ENCODE results near the gene MACROD2.

Gene MACROD2

DNA sequence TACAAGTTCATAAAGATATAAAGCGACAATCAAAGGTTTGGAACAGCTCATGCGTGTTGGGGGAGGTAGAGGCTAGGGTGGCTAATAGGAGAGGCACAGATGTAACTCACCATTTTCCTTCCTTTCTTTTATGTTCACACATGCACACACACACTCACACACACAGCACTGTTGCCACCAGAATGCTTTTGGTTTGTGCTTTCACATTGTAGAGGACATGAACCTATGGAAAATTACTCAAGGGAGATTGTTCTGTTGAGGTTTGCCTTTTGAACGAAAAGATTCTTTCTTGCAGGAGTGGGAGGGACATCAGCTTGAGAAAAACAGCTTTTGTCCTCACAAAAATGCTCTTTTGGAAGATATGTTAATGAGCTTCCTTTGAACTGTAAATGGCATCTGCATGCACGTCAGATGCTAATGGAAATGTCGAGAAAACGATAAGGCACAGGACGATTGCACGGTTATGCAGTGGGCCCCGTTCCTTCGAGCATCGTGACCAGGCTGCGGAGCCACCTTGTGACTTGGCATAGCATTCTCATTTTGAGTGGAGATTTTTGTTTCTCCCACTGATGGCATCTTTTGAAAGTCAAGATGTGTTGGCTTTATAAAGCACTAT lies 1853.8 kb downstream of the MACROD2 start:
- DNase-seq (ENCODE audit: low read depth in 2 of 2) = no peak

DNA sequence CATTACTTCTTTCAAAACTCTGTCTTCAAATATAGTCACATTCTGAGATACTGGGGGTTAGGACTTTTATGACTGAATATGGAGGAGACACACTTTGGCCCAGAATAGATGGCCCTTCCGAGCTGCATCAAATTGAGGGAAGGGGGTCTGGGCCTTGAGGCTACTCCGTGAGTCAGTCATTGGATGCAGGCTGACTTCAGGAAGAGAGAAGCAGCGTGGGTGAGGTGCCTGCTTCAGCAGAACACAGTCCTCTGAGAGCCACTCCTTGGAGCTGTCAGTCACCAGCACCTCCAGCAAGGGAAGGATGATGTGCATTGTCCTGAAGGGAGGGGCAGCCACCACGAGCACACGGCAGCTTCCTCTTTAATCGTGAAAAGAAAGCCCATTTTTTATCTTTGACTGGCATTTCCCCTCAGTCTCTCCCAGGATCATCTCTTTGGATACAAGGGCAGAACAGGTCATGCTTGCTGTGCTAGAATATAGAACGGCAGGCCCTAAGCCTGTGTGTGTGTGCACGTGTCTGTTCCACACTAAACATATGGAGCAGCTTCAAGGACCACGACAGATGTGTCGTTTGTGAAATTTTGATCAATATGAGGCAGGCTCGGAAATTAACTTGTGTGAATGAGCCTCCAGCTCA lies 1856.4 kb downstream of the MACROD2 start:
- no peak for DNase-seq (ENCODE audit: low read depth in 2 of 2)

DNA sequence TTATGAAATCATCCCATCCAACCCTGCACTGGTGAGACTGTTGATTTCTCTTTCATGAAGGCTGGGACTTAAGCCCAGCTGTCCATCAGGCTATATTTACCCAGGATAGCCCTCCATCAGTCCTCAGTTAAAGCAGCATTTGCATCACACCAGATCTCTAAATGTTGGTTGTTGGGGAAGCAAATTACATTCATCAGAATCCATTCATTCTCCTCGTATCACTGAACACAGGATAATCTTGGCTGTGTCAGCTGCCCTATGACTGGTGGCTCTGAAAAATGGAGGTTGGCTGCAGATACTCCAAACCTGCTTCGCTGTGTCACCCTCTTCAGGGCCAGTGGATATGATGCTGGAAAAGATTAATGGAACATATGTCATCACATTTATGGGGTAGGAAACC lies 1859.6 kb downstream of the MACROD2 start:
- no peak for DNase-seq (ENCODE audit: low read depth in 2 of 2)

DNA sequence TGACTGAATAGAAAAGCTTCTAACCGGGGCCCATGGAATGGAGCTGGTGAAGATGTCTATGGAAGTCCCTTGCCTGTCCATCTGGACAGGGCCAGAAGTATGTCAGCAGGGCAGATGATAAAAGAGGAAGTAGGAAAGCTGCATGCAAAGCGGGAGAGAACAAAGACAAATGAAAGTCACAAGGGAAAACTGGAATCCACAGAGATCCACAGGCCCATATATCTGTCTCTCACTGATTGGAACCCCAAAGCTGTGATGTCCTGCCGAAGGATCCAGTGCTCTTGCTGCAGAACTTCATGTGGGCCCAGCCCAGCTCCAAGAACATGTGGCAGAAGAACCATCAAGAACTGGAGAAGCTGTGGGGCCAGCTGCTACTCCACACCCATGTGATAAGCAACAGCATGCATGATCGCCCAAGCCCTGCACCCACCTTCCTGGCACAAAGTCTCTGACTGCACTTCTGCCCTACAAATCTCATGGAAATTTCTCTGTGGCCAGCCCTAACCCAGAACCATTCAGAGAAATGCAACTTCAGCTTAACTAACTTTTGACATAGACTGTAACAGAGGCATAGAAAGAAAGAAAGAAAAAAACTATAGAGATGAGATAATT lies 1862.0 kb downstream of the MACROD2 start:
- DNase-seq (ENCODE audit: low read depth in 2 of 2) = no peak

DNA sequence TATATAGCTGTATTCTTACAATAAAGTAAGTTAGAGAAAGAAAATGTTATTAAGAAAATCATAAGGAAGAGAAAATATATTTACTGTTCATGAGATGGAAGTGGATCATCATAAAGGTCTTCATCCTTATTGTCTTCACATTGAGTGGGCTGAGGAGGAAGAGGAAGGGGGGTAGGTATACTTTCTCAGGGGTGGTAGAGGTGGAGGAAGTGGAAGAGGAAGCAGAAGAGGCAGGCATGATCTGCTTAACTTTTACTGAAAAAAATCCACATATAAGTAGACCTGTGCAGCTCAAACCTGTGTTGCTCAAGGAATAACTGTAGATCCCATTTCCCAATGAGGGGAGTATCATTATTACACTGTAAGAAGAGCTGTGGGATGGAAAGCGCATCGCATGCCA lies 1863.7 kb downstream of the MACROD2 start:
- DNase-seq (ENCODE audit: low read depth in 2 of 2) = no peak

DNA sequence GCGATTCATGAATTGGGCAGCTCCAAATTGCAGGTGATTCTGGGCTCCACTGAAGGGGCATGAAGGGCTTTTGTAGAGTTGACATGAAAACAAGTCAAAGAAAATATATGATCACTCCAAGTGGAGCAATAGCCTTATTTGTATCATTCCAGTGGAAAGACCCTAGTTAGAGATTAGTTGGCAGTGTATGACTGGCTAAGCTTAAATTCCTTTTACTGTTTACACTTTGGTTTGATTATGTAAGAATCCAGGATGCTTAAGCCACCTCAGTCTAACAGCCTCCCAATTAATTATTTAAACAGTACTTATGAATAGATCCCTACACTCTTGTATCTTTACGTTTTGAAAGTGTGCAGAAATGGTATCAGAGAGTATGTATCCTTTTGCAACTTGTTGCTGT lies 1865.5 kb downstream of the MACROD2 start:
- DNase-seq (ENCODE audit: low read depth in 2 of 2) = no peak

DNA sequence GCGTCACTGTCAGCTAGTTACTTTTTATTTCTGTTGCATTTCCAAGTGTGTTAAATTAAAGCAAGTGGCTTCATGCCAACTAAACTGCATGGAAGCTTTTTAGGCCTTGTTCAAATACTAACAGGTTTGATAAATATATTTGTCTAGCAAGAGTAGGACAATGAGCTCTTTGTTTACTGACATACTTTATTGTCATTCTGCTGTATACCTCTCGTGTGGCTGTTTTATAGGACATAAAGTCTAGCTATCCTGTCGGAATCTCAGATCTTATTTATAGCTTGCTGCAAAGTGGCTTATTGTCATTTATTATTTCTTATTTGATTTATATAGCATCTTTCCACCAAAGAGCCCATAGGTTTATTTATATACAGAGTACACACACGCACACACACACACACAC lies 1866.9 kb downstream of the MACROD2 start:
- DNase-seq (ENCODE audit: low read depth in 2 of 2) = no peak

DNA sequence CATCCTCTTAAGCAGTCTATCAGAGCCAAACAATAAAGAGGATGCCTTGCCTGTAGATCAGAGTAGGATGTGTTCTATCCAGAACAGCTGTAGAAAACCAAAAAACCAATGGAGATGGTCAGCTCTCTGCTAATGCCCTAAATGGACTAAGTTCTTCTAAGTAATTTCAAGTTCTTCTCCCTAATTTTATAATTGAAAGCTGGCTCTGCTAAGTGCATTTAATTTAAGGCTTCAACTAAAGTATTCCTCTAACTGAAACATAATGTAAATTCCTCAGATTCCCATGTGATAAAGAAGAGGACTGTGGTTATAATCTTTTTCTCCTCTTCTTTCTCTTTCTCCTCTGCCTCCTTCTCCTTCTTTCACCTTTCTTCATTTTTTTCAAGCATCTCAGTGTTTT lies 1868.4 kb downstream of the MACROD2 start:
- no peak for DNase-seq (ENCODE audit: low read depth in 2 of 2)

DNA sequence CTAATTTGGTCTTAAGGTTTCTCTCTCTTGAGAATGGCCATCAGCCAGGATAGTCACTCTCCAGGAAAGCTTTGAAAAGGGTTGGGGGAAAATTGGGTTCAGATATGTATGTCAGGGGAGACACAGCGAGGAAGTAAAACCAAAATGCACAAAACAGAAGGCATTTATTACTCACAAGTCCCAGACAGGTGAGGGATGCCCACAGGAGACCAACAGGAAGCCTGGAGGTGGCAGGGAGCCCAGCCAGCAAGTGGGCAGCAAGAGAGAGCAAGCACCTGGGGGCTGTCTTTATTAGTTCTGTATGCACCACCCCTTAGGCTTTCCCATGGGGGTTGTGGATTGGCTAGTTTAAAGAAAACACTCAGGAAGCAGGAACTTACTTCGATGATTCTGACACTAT lies 1870.2 kb downstream of the MACROD2 start:
- DNase-seq (ENCODE audit: low read depth in 2 of 2) = no peak

DNA sequence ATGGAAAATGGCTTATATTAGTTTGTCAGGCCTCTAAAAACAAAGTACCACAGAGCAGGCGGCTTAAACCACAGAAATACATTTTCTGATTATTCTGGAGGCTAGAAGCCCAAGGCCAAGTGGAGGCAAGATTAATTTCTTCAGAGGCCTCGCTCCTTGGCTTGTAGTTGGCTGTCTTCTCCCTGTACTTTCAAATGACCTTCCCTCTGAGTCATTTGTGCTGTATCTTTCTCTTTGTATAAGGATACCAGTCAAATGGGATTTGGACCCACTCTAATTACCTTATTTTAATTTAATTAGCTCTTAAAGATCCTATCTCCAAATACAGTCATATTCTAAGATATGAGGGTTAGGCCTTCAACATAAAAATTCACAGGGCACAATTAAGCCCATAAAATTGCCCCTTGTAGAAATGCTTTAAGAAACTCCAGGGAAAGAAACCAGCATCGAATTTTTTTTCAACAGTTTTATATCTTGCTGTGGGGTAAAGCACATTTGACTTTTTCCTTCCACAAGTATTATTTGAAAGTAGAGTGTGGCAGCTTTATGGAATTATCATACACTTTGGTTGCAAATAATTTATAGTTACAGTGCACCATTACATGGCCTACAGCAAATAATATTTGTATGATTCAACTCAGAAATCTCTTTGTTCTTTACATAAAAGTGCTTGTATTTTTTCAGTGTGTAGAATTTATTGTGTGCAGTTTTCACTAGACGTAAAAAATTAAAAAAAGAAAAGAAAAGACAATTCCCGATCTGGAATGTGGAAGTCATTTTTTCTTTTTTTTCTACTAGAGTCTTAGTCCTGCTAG lies 1871.8 kb downstream of the MACROD2 start:
- no peak for DNase-seq (ENCODE audit: low read depth in 2 of 2)

DNA sequence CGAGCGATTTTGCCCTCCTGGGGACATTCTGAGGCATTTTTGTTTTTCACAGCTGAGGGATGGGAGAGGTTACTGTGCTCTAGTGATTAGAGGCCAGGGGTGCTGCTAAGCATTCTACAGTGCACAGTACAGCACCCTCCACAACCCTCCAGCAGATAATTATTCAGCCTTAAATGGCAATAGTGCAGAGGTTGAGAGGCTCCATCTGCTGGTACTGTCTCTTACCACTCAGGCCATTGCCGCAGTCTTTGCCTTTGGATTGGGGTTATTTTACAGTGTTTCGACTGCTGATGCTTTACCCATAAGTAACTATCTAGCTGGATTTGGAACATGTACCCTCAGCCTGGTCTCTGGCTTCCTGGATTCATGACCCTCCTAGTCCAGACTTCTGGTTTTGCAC lies 1872.6 kb downstream of the MACROD2 start:
- DNase-seq (ENCODE audit: low read depth in 2 of 2) = no peak

DNA sequence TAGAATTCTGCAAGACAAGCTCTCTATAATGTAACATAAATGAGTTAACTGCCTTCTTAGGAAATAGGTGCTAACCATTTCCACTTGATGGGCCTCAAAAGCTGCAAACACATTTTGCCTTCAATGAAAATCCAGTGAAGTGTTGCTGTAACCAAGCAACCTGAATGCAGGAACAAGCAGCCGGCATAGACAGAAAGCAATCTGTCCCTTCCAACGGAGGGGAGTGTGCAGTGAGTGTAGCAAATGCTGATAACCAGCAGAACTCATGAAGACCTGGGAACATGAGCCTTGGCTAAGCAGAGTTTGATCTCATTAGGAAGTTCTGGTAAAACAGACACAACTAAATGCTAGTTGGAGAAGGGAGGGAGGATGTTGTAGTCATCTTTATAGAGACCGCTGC lies 1880.1 kb downstream of the MACROD2 start:
- DNase-seq (ENCODE audit: low read depth in 2 of 2) = no peak

DNA sequence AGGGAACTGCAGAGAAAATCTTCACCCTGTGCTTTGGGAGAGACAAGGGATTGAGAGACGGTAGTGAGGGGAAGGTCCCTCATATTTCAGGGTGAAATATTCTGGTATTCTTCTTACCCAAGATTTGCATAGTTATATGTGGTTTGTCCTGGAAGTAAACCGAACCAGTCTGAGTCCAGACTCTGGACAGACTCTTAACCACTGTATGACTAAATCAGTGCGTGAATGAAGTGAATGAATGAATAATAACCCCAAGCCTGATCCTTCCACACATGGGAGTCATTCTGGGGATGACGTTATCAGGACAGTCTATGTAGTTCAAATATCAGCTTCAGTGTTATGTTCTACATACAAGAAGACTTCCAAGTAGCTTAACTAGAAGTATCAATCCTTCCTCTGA lies 1887.2 kb downstream of the MACROD2 start:
- DNase-seq (ENCODE audit: low read depth in 2 of 2) = no peak

DNA sequence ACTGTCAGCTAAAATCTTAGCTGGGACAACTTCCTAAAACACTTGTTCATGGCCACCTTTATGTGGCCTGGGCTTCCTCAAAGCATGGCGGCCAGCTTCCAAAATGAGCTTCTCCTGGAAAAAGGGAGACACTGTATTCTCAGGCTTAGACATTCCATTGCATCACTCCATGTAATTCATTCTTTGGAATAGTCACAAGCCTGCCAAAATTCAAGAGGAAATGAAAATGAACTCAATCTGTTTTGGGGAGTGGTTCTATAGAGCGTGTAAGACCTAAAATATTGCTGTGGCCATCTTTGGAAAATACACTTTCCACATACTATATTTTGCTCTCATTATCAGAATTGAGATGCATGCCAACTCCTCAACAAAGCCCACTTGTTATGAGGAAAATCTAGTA lies 1890.9 kb downstream of the MACROD2 start:
- DNase-seq (ENCODE audit: low read depth in 2 of 2) = no peak

DNA sequence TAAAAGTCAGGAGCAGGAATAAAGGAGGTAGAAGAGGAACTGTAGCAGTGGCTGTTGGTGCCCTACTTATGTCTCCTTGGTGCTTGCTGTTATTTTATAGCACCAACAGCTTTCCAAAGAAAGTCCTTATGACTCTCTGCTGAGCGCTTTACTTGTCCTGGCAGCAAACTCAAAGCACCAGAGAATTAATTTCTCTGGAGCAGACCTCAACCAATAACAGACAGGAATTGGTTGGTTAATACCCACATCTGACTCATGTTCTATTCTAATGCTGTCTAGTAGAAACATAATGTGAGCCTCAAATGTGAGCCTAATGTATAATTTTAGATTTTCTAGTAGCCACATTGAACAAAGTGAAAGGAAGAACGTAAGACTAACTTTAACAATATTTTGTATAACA lies 1892.1 kb downstream of the MACROD2 start:
- DNase-seq (ENCODE audit: low read depth in 2 of 2) = no peak

DNA sequence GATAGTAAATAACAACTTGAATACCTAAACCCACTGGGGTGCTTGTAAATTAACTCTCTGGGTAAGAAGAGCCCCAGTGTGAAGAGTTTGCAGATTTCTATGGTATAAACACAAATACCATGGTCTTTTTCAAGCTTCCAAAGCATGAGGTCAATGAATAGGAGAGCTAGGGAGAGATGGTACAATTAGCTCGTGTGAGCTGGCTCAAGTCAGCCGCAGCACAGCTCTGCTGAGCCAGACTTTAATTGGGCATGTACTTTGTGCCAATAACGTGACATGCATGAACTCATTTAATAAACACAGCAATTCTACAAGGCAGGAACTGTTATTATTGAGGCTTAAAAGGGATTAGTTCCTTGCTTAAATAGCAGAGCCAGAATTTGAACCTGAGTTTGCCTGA lies 1893.7 kb downstream of the MACROD2 start:
- no peak for DNase-seq (ENCODE audit: low read depth in 2 of 2)

DNA sequence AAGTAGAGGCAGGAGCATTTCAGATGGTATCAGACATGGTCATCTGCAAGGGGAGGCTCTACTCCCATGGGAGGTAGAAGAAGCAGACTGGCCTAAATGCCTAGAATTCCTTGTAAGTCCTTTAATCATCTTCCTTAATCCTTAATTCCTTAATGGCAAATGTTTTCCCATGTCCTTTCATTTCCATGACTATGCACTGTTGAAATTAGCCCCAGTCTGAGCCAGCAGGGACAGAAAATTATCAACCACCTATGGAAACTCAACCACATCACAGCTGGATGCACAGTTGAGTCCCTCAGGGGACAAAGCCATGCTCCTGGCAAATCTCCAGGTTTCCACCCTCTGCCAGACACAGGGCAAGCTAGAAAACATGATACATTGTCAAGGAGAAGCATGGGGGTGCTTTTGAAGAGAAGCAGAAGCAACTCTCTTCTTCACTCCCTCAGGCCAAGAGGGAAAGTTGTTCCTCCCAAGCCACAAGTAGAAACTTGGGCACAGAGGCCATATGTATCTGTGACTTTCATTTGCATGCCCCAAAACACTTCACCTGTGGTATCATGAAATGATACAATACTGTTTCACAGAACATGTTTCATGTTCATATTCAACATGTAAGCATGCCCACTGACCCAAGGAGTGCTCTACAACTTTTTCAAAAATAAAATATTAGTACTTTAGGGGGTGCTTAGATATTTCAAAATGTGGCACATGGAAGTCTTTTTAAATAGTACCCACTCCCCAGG lies 1894.4 kb downstream of the MACROD2 start:
- no peak for DNase-seq (ENCODE audit: low read depth in 2 of 2)

DNA sequence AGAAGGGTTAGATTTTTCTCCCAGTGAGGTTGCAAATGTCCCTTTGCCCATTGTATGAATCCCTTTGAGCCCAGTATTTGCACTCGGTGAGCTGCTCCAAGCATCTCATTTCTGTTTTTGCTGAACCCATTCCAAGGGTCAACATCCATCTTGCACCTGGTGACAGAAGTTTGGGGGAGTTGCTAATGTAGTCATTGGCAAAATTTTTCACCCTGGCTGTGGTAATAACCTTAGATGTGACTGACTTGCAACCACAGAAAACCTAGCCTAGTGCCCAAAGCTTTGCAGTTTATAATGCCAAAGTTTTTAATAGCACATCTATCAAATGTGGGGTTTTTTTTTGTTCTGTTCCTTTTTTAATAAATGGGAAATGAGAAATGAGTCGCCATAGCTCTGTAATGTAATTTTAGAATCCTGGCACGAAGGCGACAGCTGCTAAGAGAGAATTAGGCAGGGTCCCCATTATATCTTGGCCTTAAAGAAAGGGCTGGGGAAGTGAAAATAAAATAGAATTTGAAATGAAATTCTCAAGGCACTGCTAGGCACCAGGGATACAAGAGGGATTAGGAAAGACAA lies 1895.2 kb downstream of the MACROD2 start:
- DNase-seq (ENCODE audit: low read depth in 2 of 2) = no peak

DNA sequence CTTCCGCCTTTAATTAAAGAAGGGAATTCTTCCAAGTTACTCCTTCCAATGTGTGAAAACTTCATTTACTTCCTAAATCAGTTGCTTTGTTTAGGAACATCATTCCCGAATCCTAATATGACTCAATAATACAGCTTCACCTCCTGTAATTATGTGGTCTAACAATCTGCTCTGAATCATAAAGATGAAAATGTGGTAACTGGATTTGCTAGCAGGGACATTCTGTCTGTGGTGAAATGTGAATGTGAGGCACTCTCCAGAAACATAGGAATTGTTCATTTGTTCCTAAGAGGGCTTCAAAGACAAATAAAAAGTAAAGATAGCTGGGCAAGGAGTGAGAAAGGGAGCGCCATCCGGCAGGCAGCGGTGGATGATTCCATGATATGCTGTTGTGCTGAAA lies 1899.8 kb downstream of the MACROD2 start:
- DNase-seq (ENCODE audit: low read depth in 2 of 2) = peak in 1 of 2 experiments; percentile 23

DNA sequence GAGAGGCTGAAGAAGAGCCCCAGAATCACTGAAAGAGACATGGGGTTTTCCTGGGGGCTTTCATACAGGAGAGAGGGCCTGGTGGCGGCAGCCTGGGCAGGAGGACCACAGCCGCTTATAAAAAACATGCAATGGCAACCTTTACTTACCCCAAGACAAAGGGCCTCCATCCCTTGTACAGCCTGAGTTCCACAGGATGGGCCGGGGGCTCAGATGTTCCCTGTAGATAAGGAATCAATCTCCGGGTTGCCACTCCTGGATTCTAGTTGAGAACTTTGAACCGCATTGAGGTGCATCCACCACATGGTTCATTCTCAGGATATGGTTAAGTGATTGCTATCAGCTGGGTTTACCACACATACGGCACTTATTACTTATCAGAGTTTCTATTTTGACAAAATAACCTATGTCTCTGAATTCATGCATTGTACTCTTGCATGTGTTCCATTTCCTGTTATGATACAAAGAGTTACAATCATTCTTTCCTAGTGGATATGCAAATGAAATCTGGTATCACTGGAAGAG lies 1900.3 kb downstream of the MACROD2 start:
- DNase-seq (ENCODE audit: low read depth in 2 of 2) = no peak

DNA sequence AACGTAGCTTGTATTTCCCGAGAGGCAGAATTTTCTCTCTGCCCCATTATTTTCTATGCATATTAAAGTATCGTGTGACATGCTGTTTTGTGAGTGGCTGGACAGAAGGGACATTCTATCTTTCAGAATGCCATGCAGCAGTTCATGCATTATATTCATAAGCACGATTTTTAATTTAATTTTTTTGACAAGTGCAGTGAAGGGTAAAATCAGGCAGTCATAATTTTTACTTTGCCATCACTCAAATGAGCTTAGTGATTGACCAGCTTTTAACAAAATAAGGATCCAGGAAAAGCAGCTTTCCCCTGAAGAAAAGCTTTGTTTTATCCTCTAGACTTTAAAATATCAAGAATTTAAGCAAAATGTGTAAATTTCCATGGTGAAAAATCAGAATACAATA lies 1904.7 kb downstream of the MACROD2 start:
- no peak for DNase-seq (ENCODE audit: low read depth in 2 of 2)
